Measurements from ENCODE around the gene ATF3.
"Not testable (repeated sequence)": the region's sequence is repeated elsewhere in the genome, so short reads cannot be mapped to it uniquely, and the experiment has no call there.

Gene ATF3

GRCh38 chr1:212629450-212630157 lies 21.0 kb downstream of the ATF3 start:
- no peak for DNase-seq

DNA sequence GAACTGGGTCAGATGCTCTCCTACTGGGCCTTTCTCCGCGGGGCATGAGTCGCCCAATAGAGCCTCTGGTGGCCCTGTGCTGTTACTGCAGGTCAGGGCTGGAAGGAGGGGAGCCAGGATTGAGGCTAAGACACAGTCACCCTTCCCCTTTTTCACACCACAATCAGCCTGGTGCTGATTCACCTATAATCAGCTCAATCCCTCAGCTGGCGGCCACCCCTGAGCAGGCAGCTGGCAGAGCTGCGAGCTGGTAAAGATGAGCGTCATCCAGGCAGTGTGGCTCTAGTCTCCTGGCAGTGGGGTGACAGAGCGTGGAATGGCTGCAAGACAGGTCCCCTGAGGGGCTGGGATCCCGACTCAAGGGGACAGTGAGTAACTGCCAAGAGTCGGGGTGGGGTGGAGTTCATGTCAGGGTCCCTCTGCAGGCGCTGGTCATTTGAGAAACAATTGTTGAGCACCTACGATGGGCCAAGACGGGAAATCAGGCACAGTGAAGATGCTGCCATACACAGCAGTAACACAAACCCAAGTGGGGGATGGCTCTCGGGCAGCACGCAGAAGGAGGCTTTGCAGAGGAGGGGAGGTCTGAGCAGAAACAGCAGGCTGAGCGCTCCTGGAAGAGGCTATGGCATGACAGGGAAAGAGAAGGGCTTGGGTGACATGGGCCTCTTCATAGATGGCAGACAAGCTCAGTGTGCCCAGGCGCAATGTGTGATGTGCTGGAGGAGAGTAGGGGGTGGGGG lies 21.8 kb downstream of the ATF3 start:
- DNase-seq: peak; percentile 65

GRCh38 chr1:212633161-212633560 lies 24.6 kb downstream of the ATF3 start:
- DNase-seq: no peak

- DNase-seq: no peak
Measured at GRCh38 chr1:212634252-212634651, 25.7 kb downstream of the ATF3 start.

DNA sequence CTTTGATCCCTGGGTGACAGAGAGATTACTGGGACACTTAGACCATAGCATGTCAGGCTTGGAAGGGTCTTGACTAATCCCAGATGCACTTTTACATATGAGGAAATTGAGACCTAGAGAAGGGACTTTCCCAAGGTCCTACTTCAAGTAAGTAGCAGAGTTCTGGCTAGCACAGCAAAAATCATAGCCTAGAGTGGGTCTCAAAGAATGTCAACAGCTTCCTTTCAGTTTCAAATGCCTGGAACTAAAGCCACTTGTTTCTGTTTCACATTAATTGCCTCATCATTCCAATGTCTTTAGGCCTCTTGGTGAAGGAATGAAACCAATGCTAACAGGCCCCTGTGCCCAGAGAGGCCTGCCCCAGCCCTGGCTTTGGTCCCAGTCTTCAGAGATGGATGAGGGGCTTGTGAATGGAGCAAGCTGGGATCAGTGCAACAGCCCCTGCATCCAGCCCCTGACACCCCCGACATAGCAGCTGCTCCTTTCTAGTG lies 26.6 kb downstream of the ATF3 start:
- no peak for DNase-seq

- DNase-seq: no peak
Measured at GRCh38 chr1:212637902-212638301, 29.3 kb downstream of the ATF3 start.

DNA sequence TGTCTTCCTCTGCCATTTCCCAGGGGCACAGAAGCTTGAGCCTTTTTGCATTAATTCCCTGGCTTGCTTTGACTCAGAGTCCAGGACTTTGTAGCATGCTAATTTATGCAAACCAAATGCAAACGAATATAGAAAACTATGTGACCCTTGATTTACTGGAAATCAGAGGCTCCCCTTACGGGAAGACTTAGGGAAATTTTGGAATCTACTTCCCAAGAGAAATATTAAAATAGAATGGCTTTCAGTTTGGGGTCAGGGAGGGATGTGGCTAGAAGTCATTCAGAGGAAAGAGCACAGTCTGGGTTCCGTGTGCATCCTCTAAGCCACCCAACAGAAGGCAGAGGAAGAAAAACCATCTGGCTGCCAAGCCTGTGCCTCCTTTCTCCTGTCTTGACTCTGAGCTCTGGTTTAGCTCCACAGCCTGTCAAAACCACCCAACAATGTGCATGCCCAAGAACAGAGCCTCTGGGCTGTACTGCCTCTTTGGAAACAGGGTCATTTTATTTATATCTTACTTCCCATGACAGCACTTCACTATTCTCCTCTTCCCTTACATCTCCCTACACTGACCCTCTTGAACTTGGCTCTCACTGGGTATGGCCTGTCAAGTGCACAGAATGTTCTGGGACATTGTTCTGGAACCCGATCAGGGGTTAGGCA lies 30.1 kb downstream of the ATF3 start:
- DNase-seq: no peak

DNA sequence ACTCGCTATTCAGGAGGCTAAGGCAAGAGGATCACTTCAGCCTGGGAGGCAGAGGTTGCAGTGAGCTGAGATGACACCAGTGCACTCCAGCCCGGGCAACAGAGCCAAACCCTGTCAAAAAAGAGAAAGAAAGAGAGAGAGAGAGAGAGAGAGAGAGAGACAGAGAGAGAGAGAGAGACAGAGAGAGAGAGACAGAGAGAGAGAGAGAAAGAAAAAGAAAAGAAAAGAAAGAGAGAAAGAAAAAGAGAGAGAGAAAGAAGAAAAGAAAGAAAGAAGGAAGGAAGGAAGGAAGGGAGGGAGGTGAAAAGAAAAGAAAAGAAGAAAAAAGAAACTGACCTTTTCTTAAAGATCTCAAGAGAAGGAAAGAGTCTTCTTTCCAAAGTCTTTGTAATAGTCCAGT lies 31.0 kb downstream of the ATF3 start:
- not testable (repeated sequence) for DNase-seq

DNA sequence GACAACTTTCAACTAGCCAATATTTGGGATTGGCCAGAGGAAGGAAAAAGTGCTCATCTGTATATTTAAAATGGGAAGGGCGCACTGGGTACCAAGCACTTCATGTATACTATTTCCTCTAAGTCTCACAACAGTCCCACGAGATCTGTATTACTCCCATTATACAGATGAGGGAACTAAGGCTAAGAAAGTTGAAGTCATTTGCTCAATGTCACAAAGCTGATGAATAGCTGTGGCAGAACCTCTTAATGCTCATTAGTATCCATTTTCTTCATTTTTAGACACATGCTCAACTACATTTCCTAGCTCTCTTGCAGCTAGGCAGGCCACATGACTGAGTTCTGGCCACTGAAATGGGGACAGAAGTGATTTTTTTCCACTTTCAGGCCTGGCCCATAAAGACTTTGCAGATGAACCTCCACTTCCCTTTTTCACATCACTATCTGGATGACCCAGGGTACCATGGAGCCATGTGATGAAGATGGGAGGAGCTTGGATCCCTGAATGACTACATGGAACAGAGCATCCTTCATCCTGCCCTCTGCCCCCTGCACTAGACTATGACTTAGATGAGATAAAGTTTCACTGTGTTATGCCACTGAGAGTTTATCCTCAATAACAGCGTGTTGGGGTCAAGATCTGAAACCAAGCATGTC lies 31.8 kb downstream of the ATF3 start:
- DNase-seq: no peak

- no peak for DNase-seq
Measured at GRCh38 chr1:212641956-212642355, 33.4 kb downstream of the ATF3 start.

DNA sequence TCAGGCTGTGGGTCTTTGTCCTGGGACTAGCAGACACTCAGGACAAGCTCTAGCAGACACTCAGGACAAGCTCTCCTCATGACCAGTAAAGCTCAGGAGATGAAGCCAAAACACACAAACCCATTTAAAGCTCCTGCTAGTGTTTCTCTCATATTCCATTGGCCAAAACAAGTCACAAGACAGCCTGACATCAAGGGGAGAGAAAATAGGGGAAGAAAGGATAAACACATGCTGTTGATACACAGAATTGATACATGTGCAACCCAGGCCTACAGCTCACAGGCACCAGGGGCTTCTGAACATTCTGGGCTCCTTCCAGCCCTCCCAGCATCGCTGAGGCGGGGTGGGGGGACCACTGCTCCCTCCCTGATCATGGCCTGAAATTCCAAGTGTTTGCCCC lies 35.3 kb downstream of the ATF3 start:
- no peak for DNase-seq

DNA sequence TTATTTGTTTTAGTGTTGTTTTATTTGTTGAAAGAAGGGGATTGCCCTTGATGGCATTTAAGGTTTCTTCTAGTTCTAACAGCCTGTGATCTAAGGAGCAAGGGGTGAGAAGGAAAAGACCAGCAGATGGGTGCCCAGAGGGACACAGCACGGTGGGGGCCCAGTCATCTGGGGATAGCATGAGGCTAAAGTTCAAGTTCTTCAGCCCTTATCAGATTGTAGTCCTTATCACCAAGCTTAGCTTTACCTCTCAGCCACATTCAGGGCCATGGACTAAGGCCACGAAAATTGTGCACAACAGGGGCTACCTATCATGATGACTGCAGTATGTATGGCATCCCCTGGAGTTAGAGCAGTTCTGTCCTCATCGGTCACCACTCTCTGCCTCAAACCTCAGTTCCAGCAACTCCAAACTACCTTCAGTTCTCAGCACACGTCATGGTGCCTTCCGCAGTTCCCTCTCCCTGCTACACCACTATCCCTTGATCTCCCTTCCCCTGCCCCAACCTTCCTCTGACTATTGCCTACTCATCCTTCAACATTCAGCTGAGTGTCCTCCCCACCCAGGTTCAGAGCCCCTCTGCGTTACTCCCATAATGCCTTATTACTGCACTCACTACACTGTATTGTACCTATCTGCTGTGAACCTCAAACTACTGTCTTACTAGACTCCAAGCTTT lies 36.4 kb downstream of the ATF3 start:
- DNase-seq: no peak

GRCh38 chr1:212645546-212646543 lies 37.3 kb downstream of the ATF3 start:
- DNase-seq: no peak

DNA sequence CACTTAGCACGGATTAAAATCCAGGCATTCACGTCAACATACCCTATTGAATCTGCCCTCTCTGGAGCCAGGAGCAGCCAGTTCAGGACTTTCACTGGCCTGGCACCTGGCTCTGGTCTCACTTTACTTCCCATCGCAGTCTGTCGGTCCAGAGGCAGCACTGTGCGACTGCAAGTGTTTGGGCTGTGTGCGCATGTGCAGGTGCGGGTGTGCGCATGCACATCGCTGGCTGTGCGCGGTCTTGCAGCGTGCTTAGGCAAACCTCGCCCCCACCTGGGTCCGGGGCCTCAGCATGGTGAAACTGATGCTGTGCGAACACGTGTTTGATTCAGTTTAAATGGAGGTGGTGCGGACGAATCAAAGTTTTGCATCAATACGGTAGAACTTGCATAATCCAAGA lies 38.0 kb downstream of the ATF3 start:
- DNase-seq: no peak

GRCh38 chr1:212647004-212647403 lies 38.4 kb downstream of the ATF3 start:
- no peak for DNase-seq

- no peak for DNase-seq
Measured at GRCh38 chr1:212648431-212648830, 39.9 kb downstream of the ATF3 start.

GRCh38 chr1:212649020-212649419 lies 40.5 kb downstream of the ATF3 start:
- no peak for DNase-seq

DNA sequence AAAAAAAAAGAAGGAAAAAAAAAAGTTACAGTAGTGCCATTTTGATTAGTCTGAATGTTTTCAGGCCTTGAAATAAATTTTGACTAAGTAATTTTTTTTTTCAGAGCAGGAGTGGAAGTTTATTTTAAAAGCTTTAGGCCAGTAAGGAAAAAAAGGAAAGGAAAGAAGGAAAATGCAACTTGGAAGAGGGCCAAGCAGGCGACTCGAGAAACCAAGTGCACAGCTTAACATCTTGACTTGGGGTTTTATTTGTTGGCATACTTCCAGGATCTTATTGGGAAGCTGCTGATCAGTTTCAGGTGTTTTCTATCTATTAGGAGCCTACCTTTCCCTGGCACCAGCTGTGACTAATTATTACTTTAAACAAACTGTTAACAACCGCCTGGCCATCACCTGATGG lies 41.7 kb downstream of the ATF3 start:
- DNase-seq: no peak

DNA sequence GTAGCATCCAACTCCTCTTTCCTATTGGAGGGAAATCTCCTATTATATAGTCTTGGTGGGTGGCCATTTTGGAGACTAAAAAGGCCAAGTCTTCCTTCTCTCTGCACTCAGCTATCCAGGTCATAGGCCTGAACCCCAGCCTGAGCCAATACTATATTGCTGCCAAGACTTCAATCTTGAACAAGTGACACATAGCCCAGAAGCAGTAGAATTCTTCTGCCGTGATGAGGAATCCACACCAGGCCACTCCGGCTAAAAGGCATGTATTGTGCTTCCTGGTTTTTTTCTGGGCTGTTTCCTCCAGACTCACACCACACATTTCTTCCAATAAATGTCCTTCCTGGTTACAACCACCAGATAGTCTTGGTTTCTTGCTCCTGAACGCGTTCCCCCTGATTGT lies 43.0 kb downstream of the ATF3 start:
- DNase-seq: no peak

GRCh38 chr1:212651977-212652376 lies 43.4 kb downstream of the ATF3 start:
- no peak for DNase-seq

DNA sequence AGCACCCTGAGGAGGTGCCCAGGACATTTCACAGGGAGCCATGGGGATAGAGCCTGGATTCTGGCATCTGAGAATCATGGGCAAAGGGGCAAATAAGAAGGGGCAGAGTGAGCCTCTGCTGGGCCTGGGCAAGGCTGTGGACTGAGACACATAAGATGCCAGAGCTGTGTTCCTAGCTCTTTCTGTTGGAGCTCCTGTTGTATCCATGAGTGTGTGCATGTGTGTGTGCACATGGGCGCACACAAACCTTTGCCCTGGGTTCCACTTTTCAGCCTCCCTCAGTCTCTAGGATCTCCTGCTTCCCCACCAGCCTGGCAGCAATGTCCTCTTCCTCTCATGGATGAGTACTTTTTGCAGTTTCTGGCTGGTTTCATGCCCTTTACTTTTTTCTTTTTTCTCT lies 44.0 kb downstream of the ATF3 start:
- DNase-seq: no peak
